Measurements from ENCODE around the gene PLCXD3.

The PLCXD3 gene

GRCh38 chr5:41339339-41339738 lies 171.1 kb downstream of the PLCXD3 start:
- TF ChIP-seq POLR2A (IDR thresholded peaks at IDR 0.05; ENCODE audit: extremely low read depth, insufficient read length) (no peak), MYC (IDR thresholded peaks at IDR 0.05; ENCODE audit: low read depth, low read length) (no peak), MAX (IDR thresholded peaks at IDR 0.05; ENCODE audit: low read depth, low read length) (no peak), CTCF (IDR thresholded peaks at IDR 0.05; ENCODE audit: low read depth, low read length) (no peak)
- no peak for DNase-seq (ENCODE audit: low read depth)
- H3K4me3 ChIP-seq (ENCODE audit: low read depth, low read length), result no peak overlapping the region

GRCh38 chr5:41338136-41338675 lies 172.2 kb downstream of the PLCXD3 start:
- no peak for TF ChIP-seq MYC (IDR thresholded peaks at IDR 0.05; ENCODE audit: low read depth, low read length)
- no peak overlapping the region for H3K4me3 ChIP-seq (ENCODE audit: low read depth, low read length)
- DNase-seq (ENCODE audit: low read depth), result no peak

GRCh38 chr5:41337724-41338123 lies 172.7 kb downstream of the PLCXD3 start:
- no peak for DNase-seq (ENCODE audit: low read depth)
- H3K4me3 ChIP-seq (ENCODE audit: low read depth, low read length), result no peak overlapping the region
- TF ChIP-seq POLR2A (IDR thresholded peaks at IDR 0.05; ENCODE audit: extremely low read depth, insufficient read length) (no peak), MYC (IDR thresholded peaks at IDR 0.05; ENCODE audit: low read depth, low read length) (no peak), CTCF (IDR thresholded peaks at IDR 0.05; ENCODE audit: low read depth, low read length) (no peak)

- H3K4me3 ChIP-seq (ENCODE audit: low read depth, low read length), result no peak overlapping the region
- TF ChIP-seq CTCF (IDR thresholded peaks at IDR 0.05; ENCODE audit: low read depth, low read length) (no peak), MYC (IDR thresholded peaks at IDR 0.05; ENCODE audit: low read depth, low read length) (no peak), MAX (IDR thresholded peaks at IDR 0.05; ENCODE audit: low read depth, low read length) (no peak), POLR2A (IDR thresholded peaks at IDR 0.05; ENCODE audit: extremely low read depth, insufficient read length) (no peak)
Measured at GRCh38 chr5:41337216-41337615, 173.2 kb downstream of the PLCXD3 start.

GRCh38 chr5:41336471-41336870 lies 173.9 kb downstream of the PLCXD3 start:
- TF ChIP-seq MAX (IDR thresholded peaks at IDR 0.05; ENCODE audit: low read depth, low read length), result no peak
- DNase-seq (ENCODE audit: low read depth), result no peak
- H3K4me3 ChIP-seq (ENCODE audit: low read depth, low read length), result no peak overlapping the region

More at GRCh38 chr5:41337216-41337615, 173.2 kb downstream of the PLCXD3 start:
- DNase-seq (ENCODE audit: low read depth), result no peak

- DNase-seq (ENCODE audit: low read depth), result no peak
- TF ChIP-seq MAX (IDR thresholded peaks at IDR 0.05; ENCODE audit: low read depth, low read length), result no peak
- TF ChIP-seq MYC (IDR thresholded peaks at IDR 0.05; ENCODE audit: low read depth, low read length), result no peak
- no peak for TF ChIP-seq CTCF (IDR thresholded peaks at IDR 0.05; ENCODE audit: low read depth, low read length)
- no peak for TF ChIP-seq POLR2A (IDR thresholded peaks at IDR 0.05; ENCODE audit: extremely low read depth, insufficient read length)
Measured at GRCh38 chr5:41335596-41336181, 174.7 kb downstream of the PLCXD3 start.

GRCh38 chr5:41334758-41335157 lies 175.6 kb downstream of the PLCXD3 start:
- no peak overlapping the region for H3K4me3 ChIP-seq (ENCODE audit: low read depth, low read length)
- no peak for DNase-seq (ENCODE audit: low read depth)
- TF ChIP-seq CTCF (IDR thresholded peaks at IDR 0.05; ENCODE audit: low read depth, low read length) (no peak), MAX (IDR thresholded peaks at IDR 0.05; ENCODE audit: low read depth, low read length) (no peak), MYC (IDR thresholded peaks at IDR 0.05; ENCODE audit: low read depth, low read length) (no peak), POLR2A (IDR thresholded peaks at IDR 0.05; ENCODE audit: extremely low read depth, insufficient read length) (no peak)

More at GRCh38 chr5:41335596-41336181, 174.7 kb downstream of the PLCXD3 start:
- H3K4me3 ChIP-seq (ENCODE audit: low read depth, low read length), result no peak overlapping the region
